ENCODE measurements around the gene CATSPERZ. TPM values are rescaled to one million over a fixed set of nuclear protein-coding genes. Genes with fewer than 3 reads are reported as not detected.

Gene CATSPERZ
- total and polyA plus RNA-seq, 2 of the 13 experiments (the other 11 are each of a cell fraction or from before 2014, with no cell fraction given) = 0.22 to 0.48 TPM

DNA sequence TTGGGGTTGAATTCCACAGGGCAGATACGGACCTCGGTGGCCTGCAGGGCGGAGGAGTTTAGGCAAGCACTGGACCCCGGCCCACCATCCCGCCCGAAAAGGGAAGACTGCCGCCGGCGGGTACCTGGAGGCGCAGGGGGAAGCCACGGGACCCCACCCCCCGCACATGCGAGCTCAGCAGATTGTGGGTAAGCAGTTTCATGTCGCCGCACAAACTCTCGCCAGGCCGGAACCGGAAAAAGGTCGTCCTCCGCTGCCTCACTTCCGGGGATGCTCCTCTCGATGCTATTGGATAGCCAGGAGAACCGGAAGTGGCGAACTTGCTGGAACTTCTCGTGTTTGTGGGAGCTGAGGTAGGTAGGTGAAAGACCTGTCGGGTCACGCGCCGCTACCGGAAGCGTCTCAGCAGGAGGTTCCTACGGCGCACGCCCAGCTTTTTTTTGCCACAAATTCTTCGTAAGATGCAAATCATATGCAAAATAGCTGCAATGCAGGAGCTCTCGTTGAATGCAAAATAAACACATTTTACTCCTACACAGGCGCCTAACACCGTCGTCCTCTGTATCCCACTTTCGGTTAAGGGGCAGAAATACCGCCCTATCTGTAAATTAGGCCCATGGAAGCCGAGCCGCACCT lies 17.3 kb downstream of the CATSPERZ start, which contains the start of gene TRMT112 (continued):
- TF ChIP-seq ATF7 (IDR thresholded peaks at IDR 0.05) (no peak), ATF7 (CRISPR knock-in tag; IDR thresholded peaks at IDR 0.05) (no peak), GABPA (IDR thresholded peaks at IDR 0.05; ENCODE audit: low read depth, low read length) (peak; percentile 98), GABPA (CRISPR knock-in tag; IDR thresholded peaks at IDR 0.05; ENCODE audit: low read depth) (peak; percentile 97), TAF15 (IDR thresholded peaks at IDR 0.05; ENCODE audit: low read depth, low read length, poor library complexity, severe bottlenecking) (no peak), YEATS2 (CRISPR knock-in tag; IDR thresholded peaks at IDR 0.05; ENCODE audit: borderline replicate concordance) (peak; percentile 78; the same call in 1 of the 2 replicates), AGO2 (optimal IDR thresholded peaks at IDR 0.05; ENCODE audit: low read depth, low read length) (peak; percentile 86)
- TF ChIP-seq, protein P1, sequence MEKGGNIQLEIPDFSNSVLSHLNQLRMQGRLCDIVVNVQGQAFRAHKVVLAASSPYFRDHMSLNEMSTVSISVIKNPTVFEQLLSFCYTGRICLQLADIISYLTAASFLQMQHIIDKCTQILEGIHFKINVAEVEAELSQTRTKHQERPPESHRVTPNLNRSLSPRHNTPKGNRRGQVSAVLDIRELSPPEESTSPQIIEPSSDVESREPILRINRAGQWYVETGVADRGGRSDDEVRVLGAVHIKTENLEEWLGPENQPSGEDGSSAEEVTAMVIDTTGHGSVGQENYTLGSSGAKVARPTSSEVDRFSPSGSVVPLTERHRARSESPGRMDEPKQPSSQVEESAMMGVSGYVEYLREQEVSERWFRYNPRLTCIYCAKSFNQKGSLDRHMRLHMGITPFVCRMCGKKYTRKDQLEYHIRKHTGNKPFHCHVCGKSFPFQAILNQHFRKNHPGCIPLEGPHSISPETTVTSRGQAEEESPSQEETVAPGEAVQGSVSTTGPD (CRISPR knock-in tag; IDR thresholded peaks at IDR 0.05) = no peak
- TF ChIP-seq, protein P2, sequence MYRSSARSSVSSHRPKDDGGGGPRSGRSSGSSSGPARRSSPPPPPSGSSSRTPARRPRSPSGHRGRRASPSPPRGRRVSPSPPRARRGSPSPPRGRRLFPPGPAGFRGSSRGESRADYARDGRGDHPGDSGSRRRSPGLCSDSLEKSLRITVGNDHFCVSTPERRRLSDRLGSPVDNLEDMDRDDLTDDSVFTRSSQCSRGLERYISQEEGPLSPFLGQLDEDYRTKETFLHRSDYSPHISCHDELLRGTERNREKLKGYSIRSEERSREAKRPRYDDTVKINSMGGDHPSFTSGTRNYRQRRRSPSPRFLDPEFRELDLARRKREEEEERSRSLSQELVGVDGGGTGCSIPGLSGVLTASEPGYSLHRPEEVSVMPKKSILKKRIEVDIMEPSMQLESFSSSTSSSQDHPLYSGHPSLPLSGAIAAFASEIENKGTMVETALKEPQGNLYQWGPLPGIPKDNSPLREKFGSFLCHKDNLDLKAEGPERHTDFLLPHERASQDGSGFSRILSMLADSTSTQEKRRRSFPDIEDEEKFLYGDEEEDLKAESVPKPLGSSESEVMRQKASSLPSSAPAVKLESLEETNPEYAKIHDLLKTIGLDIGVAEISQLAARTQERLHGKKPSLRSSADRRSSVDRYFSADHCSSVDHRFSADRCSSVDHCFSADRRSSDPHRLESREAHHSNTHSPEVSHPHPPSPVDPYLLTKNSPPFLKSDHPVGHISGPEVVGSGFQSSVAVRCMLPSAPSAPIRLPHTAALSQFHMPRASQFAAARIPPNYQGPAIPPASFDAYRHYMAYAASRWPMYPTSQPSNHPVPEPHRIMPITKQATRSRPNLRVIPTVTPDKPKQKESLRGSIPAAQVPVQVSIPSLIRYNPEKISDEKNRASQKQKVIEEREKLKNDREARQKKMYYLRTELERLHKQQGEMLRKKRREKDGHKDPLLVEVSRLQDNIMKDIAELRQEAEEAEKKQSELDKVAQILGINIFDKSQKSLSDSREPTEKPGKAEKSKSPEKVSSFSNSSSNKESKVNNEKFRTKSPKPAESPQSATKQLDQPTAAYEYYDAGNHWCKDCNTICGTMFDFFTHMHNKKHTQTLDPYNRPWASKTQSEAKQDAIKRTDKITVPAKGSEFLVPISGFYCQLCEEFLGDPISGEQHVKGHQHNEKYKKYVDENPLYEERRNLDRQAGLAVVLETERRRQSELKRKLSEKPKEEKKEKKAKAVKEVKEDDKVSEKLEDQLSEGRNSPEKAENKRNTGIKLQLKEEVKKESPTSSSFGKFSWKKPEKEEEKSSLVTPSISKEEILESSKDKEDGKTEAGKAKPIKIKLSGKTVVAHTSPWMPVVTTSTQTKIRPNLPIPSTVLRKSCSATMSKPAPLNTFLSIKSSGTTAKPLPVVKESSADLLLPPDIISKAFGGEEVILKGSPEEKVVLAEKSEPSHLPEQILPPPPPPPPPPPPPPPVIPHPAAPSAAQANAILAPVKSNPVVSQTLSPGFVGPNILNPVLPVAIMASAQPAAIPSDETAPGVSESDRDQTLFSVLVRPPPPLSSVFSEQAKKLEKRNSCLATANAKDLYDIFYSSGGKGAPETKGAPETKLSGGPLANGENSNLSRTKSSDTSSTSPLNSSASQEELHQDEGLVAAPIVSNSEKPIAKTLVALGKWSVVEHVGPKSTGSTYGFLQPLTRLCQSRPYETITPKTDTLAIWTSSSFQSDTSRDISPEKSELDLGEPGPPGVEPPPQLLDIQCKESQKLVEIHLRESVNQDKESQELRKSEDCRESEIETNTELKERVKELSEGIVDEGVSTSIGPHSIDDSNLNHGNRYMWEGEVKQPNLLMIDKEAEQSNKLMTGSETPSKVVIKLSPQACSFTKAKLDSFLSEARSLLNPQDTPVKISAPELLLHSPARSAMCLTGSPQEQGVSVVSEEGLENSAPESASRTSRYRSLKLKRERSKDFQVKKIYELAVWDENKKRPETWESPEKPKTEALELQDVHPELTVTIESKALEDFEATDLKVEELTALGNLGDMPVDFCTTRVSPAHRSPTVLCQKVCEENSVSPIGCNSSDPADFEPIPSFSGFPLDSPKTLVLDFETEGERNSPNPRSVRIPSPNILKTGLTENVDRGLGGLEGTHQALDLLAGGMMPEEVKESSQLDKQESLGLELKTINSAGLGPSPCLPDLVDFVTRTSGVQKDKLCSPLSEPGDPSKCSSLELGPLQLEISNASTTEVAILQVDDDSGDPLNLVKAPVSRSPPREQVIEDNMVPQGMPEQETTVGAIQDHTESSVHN (CRISPR knock-in tag; IDR thresholded peaks at IDR 0.05) = no peak
- TF ChIP-seq, protein P3, sequence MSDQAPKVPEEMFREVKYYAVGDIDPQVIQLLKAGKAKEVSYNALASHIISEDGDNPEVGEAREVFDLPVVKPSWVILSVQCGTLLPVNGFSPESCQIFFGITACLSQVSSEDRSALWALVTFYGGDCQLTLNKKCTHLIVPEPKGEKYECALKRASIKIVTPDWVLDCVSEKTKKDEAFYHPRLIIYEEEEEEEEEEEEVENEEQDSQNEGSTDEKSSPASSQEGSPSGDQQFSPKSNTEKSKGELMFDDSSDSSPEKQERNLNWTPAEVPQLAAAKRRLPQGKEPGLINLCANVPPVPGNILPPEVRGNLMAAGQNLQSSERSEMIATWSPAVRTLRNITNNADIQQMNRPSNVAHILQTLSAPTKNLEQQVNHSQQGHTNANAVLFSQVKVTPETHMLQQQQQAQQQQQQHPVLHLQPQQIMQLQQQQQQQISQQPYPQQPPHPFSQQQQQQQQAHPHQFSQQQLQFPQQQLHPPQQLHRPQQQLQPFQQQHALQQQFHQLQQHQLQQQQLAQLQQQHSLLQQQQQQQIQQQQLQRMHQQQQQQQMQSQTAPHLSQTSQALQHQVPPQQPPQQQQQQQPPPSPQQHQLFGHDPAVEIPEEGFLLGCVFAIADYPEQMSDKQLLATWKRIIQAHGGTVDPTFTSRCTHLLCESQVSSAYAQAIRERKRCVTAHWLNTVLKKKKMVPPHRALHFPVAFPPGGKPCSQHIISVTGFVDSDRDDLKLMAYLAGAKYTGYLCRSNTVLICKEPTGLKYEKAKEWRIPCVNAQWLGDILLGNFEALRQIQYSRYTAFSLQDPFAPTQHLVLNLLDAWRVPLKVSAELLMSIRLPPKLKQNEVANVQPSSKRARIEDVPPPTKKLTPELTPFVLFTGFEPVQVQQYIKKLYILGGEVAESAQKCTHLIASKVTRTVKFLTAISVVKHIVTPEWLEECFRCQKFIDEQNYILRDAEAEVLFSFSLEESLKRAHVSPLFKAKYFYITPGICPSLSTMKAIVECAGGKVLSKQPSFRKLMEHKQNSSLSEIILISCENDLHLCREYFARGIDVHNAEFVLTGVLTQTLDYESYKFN (CRISPR knock-in tag; conservative IDR thresholded peaks at IDR 0.05) = peak; percentile 20; the same call in 1 of the 2 replicates
- TF ChIP-seq, protein P4, sequence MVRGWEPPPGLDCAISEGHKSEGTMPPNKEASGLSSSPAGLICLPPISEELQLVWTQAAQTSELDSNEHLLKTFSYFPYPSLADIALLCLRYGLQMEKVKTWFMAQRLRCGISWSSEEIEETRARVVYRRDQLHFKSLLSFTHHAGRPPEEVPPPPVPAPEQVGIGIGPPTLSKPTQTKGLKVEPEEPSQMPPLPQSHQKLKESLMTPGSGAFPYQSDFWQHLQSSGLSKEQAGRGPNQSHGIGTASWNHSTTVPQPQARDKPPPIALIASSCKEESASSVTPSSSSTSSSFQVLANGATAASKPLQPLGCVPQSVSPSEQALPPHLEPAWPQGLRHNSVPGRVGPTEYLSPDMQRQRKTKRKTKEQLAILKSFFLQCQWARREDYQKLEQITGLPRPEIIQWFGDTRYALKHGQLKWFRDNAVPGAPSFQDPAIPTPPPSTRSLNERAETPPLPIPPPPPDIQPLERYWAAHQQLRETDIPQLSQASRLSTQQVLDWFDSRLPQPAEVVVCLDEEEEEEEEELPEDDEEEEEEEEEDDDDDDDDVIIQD (CRISPR knock-in tag; IDR thresholded peaks at IDR 0.05; ENCODE audit: low read depth) = no peak; the same call in 1 of the 2 replicates
- TF ChIP-seq, protein P5, sequence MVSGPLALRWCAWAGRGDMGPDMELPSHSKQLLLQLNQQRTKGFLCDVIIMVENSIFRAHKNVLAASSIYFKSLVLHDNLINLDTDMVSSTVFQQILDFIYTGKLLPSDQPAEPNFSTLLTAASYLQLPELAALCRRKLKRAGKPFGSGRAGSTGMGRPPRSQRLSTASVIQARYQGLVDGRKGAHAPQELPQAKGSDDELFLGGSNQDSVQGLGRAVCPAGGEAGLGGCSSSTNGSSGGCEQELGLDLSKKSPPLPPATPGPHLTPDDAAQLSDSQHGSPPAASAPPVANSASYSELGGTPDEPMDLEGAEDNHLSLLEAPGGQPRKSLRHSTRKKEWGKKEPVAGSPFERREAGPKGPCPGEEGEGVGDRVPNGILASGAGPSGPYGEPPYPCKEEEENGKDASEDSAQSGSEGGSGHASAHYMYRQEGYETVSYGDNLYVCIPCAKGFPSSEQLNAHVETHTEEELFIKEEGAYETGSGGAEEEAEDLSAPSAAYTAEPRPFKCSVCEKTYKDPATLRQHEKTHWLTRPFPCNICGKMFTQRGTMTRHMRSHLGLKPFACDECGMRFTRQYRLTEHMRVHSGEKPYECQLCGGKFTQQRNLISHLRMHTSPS (CRISPR knock-in tag; IDR thresholded peaks at IDR 0.05; ENCODE audit: low read depth) = no peak

Data from HepG2 (cell line).